Right atrium auricular region (tissue), 2 donors: Measurements from ENCODE around the gene PPCS. TPM values are rescaled to one million over a fixed set of nuclear protein-coding genes. Genes with fewer than 3 reads are reported as not detected.
"Not testable (repeated sequence)": the region's sequence is repeated elsewhere in the genome, so short reads cannot be mapped to it uniquely, and the experiment has no call there.

ENCODE experiments used
- DNase-seq: peaks from one replicate; pipeline ENCODE4 v3.0.0-alpha.2; 2019; ENCODE audit warnings: low spot score
- H3K27ac ChIP-seq, 2 donors: fragments of 200-600 bp; sonication (generic); 1 replicate in 1 of 2; 2 replicates in 1 of 2; pipeline ENCODE4 v1.5.1; 2016 to 2019
- H3K27me3 ChIP-seq, 2 donors: fragments of 200-600 bp; sonication (generic); one replicate each; pipeline versions ENCODE4 v1.5.1 to v1.6.0; 2017 to 2019
- H3K36me3 ChIP-seq: fragments of 200-600 bp; sonication (generic); one replicate; pipeline ENCODE4 v1.5.1; 2016
- H3K4me1 ChIP-seq, 2 donors: fragments of 200-600 bp; sonication (generic); one replicate each; pipeline versions ENCODE4 v1.5.1 to v1.6.0; 2017 to 2019
- H3K4me3 ChIP-seq, 2 donors: fragments of 200-600 bp; sonication (generic); 1 replicate in 1 of 2; 2 replicates in 1 of 2; pipeline ENCODE4 v1.5.1; 2017 to 2019; ENCODE audit warnings: mild to moderate bottlenecking in 1 of 2, moderate library complexity in 1 of 2
- H3K9me3 ChIP-seq, 2 donors: fragments of 200-600 bp; sonication (generic); one replicate each; pipeline ENCODE4 v1.5.1; 2019
- CTCF ChIP-seq, 2 donors: fragments of 200-600 bp; sonication (generic); IDR thresholded peaks; one replicate each; pipeline ENCODE4 v1.5.1; 2019; ENCODE audit warnings: antibody characterized with exemption in 2 of 2
- total RNA-seq, 2 donors: library from RNA; depleted of rRNA; stranded (reverse); fragments of >200 nt; gene quantifications; one replicate each; pipeline ENCODE4 v1.1.0, GENCODE V29; 2016

PPCS gene
- total RNA-seq, 2 donors from 2014 or later, result 36.8 to 42.6 TPM

- Histone ChIP-seq H3K4me3 (no peak overlapping the region), H3K4me1 (peaks cover 0 to 17% of the 10 kb centered on the region in 2 donors), H3K27ac (no peak overlapping the region), H3K27me3 (no peaks in the 10 kb centered on the region), H3K36me3 (no peaks in the 10 kb centered on the region), H3K9me3 (no peaks in the 10 kb centered on the region)
- no peak for DNase-seq
- no peak for TF ChIP-seq CTCF (IDR thresholded peaks at IDR 0.05)
These were observed 9.7 kb downstream of the PPCS start for GRCh38 chr1:42466030-42466429.

GRCh38 chr1:42469727-42470126 is 13.4 kb downstream of the PPCS start:
- Histone ChIP-seq H3K27me3 (no peaks in the 10 kb centered on the region), H3K4me3 (no peak overlapping the region), H3K36me3 (no peaks in the 10 kb centered on the region), H3K27ac (no peak overlapping the region), H3K4me1 (no peaks in the 10 kb centered on the region), H3K9me3 (no peaks in the 10 kb centered on the region)
- DNase-seq, result no peak
- no peak for TF ChIP-seq CTCF (IDR thresholded peaks at IDR 0.05)

GRCh38 chr1:42476605-42477004 is 20.3 kb downstream of the PPCS start:
- Histone ChIP-seq H3K9me3 (no peaks in the 10 kb centered on the region), H3K27ac (no peak overlapping the region), H3K27me3 (no peaks in the 10 kb centered on the region), H3K4me3 (no peak overlapping the region), H3K4me1 (no peaks in the 10 kb centered on the region), H3K36me3 (no peaks in the 10 kb centered on the region)
- DNase-seq, result no peak
- no peak for TF ChIP-seq CTCF (IDR thresholded peaks at IDR 0.05)

- not testable (repeated sequence) for H3K4me1 ChIP-seq, DNase-seq, H3K27me3 ChIP-seq, H3K36me3 ChIP-seq, H3K9me3 ChIP-seq, H3K27ac ChIP-seq, H3K4me3 ChIP-seq
These were observed 21.0 kb downstream of the PPCS start for GRCh38 chr1:42477354-42477753.

- Histone ChIP-seq H3K36me3 (no peaks in the 10 kb centered on the region), H3K4me1 (no peaks in the 10 kb centered on the region), H3K27me3 (no peaks in the 10 kb centered on the region), H3K4me3 (no peak overlapping the region), H3K27ac (no peak overlapping the region), H3K9me3 (no peaks in the 10 kb centered on the region)
- TF ChIP-seq CTCF (IDR thresholded peaks at IDR 0.05), result no peak
- DNase-seq, result no peak
These were observed 21.4 kb downstream of the PPCS start for GRCh38 chr1:42477775-42478174.

GRCh38 chr1:42479621-42480020 is 23.3 kb downstream of the PPCS start:
- H3K36me3 ChIP-seq, result no peaks in the 10 kb centered on the region
- no peak overlapping the region for H3K4me3 ChIP-seq
- no peak for DNase-seq
- H3K27me3 ChIP-seq, result no peaks in the 10 kb centered on the region
- H3K9me3 ChIP-seq, result no peaks in the 10 kb centered on the region
- no peak overlapping the region for H3K27ac ChIP-seq
- no peak for TF ChIP-seq CTCF (IDR thresholded peaks at IDR 0.05)
- no peaks in the 10 kb centered on the region for H3K4me1 ChIP-seq
